GM23248 (cell line): ENCODE results near the gene GALK2. TPM values are rescaled to one million over a fixed set of nuclear protein-coding genes. Genes with fewer than 3 reads are reported as not detected.

ENCODE experiments used
- DNase-seq: peaks from one replicate; pipeline ENCODE4 v3.0.0-alpha.2; 2015
- H2AFZ ChIP-seq: fragments of 200-600 bp; sonication (generic); 2 replicates; pipeline ENCODE4 v1.6.1; 2016; ENCODE audit warnings: antibody characterized with exemption
- H3F3A ChIP-seq: fragments of 200-600 bp; sonication (generic); 2 replicates; pipeline ENCODE4 v1.6.1; 2016; ENCODE audit warnings: mild to moderate bottlenecking, antibody characterized with exemption, mixed run types; ENCODE audit not compliant: insufficient read depth
- H3K27ac ChIP-seq: fragments of 200-600 bp; sonication (generic); 2 replicates; pipeline ENCODE4 v1.5.1; 2016; ENCODE audit warnings: mild to moderate bottlenecking
- H3K27me3 ChIP-seq: fragments of 200-600 bp; sonication (generic); replicated peaks from 2 replicates; pipeline ENCODE4 v1.6.1; 2016; ENCODE audit warnings: mild to moderate bottlenecking; ENCODE audit not compliant: insufficient read depth
- H3K36me3 ChIP-seq: fragments of 200-600 bp; sonication (generic); 2 replicates; pipeline ENCODE4 v1.6.1; 2016; ENCODE audit warnings: low read depth, mild to moderate bottlenecking
- H3K4me1 ChIP-seq: fragments of 200-600 bp; sonication (generic); 2 replicates; pipeline ENCODE4 v1.6.1; 2016; ENCODE audit warnings: mild to moderate bottlenecking; ENCODE audit not compliant: insufficient read depth
- H3K4me2 ChIP-seq: fragments of 200-600 bp; sonication (generic); one replicate; pipeline ENCODE4 v1.6.1; 2016; ENCODE audit warnings: mild to moderate bottlenecking; ENCODE audit not compliant: unreplicated experiment
- H3K4me3 ChIP-seq: fragments of 200-600 bp; sonication (generic); 2 replicates; pipeline ENCODE4 v1.5.1; 2016; ENCODE audit warnings: mild to moderate bottlenecking
- H3K79me2 ChIP-seq: fragments of 200-600 bp; sonication (generic); 2 replicates; pipeline ENCODE4 v1.6.1; 2016; ENCODE audit warnings: mild to moderate bottlenecking; ENCODE audit not compliant: insufficient read depth
- H3K9ac ChIP-seq: fragments of 200-600 bp; sonication (generic); 2 replicates; pipeline ENCODE4 v1.6.1; 2016; ENCODE audit warnings: mild to moderate bottlenecking
- H3K9me2 ChIP-seq: fragments of 200-600 bp; sonication (generic); 2 replicates; pipeline ENCODE4 v1.6.1; 2016; ENCODE audit warnings: mixed run types, mild to moderate bottlenecking, moderate library complexity; ENCODE audit not compliant: insufficient read depth
- H3K9me3 ChIP-seq: fragments of 200-600 bp; sonication (generic); one replicate; pipeline ENCODE4 v1.6.1; 2017; ENCODE audit warnings: low read depth
- H4K20me1 ChIP-seq: fragments of 200-600 bp; sonication (generic); 2 replicates; pipeline ENCODE4 v1.6.0; 2016; ENCODE audit not compliant: insufficient read depth
- EZH2 ChIP-seq: fragments of 200-600 bp; sonication (generic); IDR thresholded peaks from 2 replicates; pipeline ENCODE4 v1.6.1; 2018; ENCODE audit warnings: antibody characterized with exemption, mild to moderate bottlenecking; ENCODE audit not compliant: insufficient read depth, poor library complexity, severe bottlenecking
- EZH2phosphoT487 ChIP-seq: fragments of 200-600 bp; sonication (generic); IDR thresholded peaks from 2 replicates; pipeline ENCODE4 v1.6.1; 2018; ENCODE audit warnings: antibody characterized with exemption, moderate library complexity, mild to moderate bottlenecking, low read depth; ENCODE audit not compliant: insufficient read depth
- WGBS, 2 experiments: methylation state at CpG; one replicate each; pipeline ENCODE4 v1.1.6; 2015 to 2017; ENCODE audit warnings: low lambda C conversion rate in 2 of 2, low coverage in 1 of 2; ENCODE audit errors: missing lambda C conversion rate in 2 of 2; 5-methylcytosine and 5-hydroxymethylcytosine counted together
- in situ Hi-C: fragments of 300-500 bp; cut with MboI; formaldehyde crosslinking; loops from 2 replicates; pipeline ENCODE4 v1.15.0; 2020
- polyA plus RNA-seq: library from polyadenylated mRNA; unstranded; fragments of >200 nt; fragmentation: Nextera tagmentation; extraction: Ambion mirVana; gene quantifications from 2 replicates; pipeline ENCODE4 v1.2.1, GENCODE V29; 2016
- total RNA-seq: library from RNA; depleted of rRNA; stranded (reverse); fragments of >200 nt; shearing (Covaris generic); gene quantifications from 2 replicates; pipeline ENCODE4 v1.2.3, GENCODE V29; 2014

GALK2 gene
- total and polyA plus RNA-seq, 2 experiments from 2014 or later = 19.7 to 31.8 TPM

- Histone ChIP-seq H3K9me3 (no peaks in the 10 kb centered on the region), H3K4me2 (no peak overlapping the region), H3K9me2 (peaks cover 6% of the 10 kb centered on the region; the same call in 1 of the 2 replicates), H3K4me1 (peaks cover 9% of the 10 kb centered on the region), H3K27ac (no peak overlapping the region), H3K27me3 (no peaks in the 10 kb centered on the region), H3K4me3 (no peak overlapping the region), H3F3A (peaks cover 2% of the 10 kb centered on the region; the same call in 1 of the 2 replicates), H3K9ac (no peak overlapping the region), H3K79me2 (no peaks in the 10 kb centered on the region), H2AFZ (no peak overlapping the region), H4K20me1 (no peaks in the 10 kb centered on the region), H3K36me3 (peaks cover 12% of the 10 kb centered on the region)
- 49 to 51% methylated on average over 2 of the region's 2 CpGs for WGBS, 2 experiments
- in situ Hi-C loops = no loop called here
- TF ChIP-seq EZH2 = no peak
- TF ChIP-seq EZH2phosphoT487 = no peak
- peak; percentile 22 for DNase-seq
Observed at GRCh38 chr15:49288391-49288790, 118.3 kb downstream of the GALK2 start.

- Histone ChIP-seq H3K4me1 (peaks cover 9% of the 10 kb centered on the region; the same call in 1 of the 2 replicates), H2AFZ (no peak overlapping the region), H3K79me2 (no peaks in the 10 kb centered on the region), H3F3A (no peaks in the 10 kb centered on the region), H3K36me3 (peaks cover 5% of the 10 kb centered on the region), H3K27me3 (no peaks in the 10 kb centered on the region), H4K20me1 (no peaks in the 10 kb centered on the region), H3K9me3 (no peaks in the 10 kb centered on the region), H3K27ac (no peak overlapping the region), H3K4me3 (no peak overlapping the region), H3K4me2 (no peak overlapping the region), H3K9me2 (peaks cover under 1% of the 10 kb centered on the region; the same call in 1 of the 2 replicates), H3K9ac (no peak overlapping the region)
- TF ChIP-seq EZH2 = no peak
- TF ChIP-seq EZH2phosphoT487 = no peak
- DNase-seq = no peak
- WGBS, 2 experiments = 43 to 58% methylated on average over 1 of the region's 1 CpG
- in situ Hi-C loops = no loop called here
Observed at GRCh38 chr15:49290191-49290590, 120.1 kb downstream of the GALK2 start.

GRCh38 chr15:49293941-49294340 is 123.9 kb downstream of the GALK2 start:
- Histone ChIP-seq H3F3A (0 out of 2 replicates have a peak, but pooled peaks cover 6% of the 10 kb centered on the region), H3K79me2 (peaks cover 22% of the 10 kb centered on the region), H3K9ac (no peak overlapping the region), H3K9me2 (no peaks in the 10 kb centered on the region), H3K9me3 (no peaks in the 10 kb centered on the region), H2AFZ (no peak overlapping the region), H3K36me3 (no peaks in the 10 kb centered on the region; the same call in 1 of the 2 replicates), H3K4me2 (no peak overlapping the region), H4K20me1 (no peaks in the 10 kb centered on the region), H3K4me1 (no peaks in the 10 kb centered on the region), H3K27me3 (no peaks in the 10 kb centered on the region), H3K4me3 (no peak overlapping the region), H3K27ac (no peak overlapping the region)
- DNase-seq = no peak
- in situ Hi-C loops = no loop called here
- no peak for TF ChIP-seq EZH2phosphoT487
- no peak for TF ChIP-seq EZH2

- Histone ChIP-seq H3K4me2 (no peak overlapping the region), H3K9me2 (no peaks in the 10 kb centered on the region), H4K20me1 (no peaks in the 10 kb centered on the region), H3K79me2 (peaks cover 46% of the 10 kb centered on the region), H3F3A (0 out of 2 replicates have a peak, but pooled peaks cover 6% of the 10 kb centered on the region), H3K27me3 (no peaks in the 10 kb centered on the region), H3K4me1 (0 out of 2 replicates have a peak, but pooled peaks cover 2% of the 10 kb centered on the region), H3K4me3 (no peak overlapping the region), H3K36me3 (no peaks in the 10 kb centered on the region; the same call in 1 of the 2 replicates), H3K9ac (no peak overlapping the region), H3K27ac (no peak overlapping the region), H2AFZ (no peak overlapping the region), H3K9me3 (no peaks in the 10 kb centered on the region)
- TF ChIP-seq EZH2 (no peak), EZH2phosphoT487 (no peak)
- DNase-seq = no peak
- 89 to 97% methylated on average over 1 of the region's 1 CpG for WGBS, 2 experiments
- in situ Hi-C loops = no loop called here
Observed at GRCh38 chr15:49296258-49296657, 126.2 kb downstream of the GALK2 start.
